NCI-H1694 treated with DMSO at 0.1 percent for 48 hours (cell line): ENCODE data around the gene WLS.

Experiments used
- DNase-seq: peaks from one replicate; lab custom pipeline; 2025; lab: John Stamatoyannopoulos, UW

WLS gene

DNA sequence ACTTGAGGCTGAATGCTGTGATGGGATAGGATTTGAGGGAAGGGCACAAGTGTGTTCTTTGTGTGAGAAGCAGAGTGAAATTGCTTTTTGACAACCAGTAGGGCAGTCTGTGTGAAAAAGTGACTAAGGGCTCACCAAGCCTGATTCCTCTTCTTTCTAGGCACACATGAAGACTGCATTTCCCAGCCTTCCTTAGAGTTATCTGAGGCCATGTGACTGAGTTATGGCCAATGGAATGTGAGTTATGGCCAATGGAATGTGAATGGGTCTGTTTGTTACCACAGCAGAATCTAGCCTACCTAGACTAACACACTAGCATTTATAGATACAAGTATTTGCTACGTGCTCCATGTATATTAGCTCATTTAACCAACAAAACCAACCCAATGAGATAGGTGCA, 146.6 kb downstream of the WLS start:
- DNase-seq, result no peak

DNA sequence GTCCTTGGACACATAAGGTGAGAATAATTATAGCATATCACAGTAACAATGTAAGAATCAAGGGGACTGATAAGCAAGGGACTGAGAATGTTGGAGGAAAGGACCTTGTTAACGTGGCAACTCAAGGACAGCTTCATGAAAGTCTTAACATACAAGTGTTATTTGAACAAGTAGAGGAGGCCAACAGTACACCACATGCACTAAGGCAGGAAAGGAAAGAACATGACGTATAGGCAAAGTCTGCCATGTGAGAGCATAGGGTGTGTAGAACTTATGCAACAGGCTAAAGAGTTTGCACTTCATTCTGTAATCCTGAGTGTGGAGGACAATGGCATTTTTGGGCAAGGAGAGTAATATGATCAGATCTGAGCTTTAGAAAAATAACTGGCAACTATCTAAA, 148.6 kb downstream of the WLS start:
- no peak for DNase-seq

DNA sequence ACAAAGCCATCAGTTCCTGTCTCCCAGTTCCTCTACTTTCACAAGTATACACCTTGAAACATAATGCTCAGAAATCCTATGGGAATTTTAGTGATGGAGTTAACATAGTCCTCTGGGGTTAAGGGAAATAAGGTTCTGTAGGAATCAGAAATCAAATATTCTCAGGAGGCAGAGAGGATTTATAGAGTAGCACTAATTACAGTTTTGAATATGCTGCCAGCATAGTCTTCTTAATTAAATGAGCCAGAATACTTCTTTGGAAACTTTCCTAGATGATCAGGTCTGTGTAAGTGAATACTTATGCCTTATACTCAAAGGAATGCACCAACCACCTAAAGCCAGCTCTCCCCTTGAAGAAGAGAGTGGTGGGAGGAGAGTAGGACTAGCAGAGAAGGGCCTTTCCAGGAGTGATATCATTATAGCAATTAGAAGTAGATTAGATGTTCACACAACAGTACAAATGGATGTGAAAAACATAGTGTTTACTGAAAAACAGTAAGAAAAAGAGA, 150.5 kb downstream of the WLS start:
- no peak for DNase-seq

DNA sequence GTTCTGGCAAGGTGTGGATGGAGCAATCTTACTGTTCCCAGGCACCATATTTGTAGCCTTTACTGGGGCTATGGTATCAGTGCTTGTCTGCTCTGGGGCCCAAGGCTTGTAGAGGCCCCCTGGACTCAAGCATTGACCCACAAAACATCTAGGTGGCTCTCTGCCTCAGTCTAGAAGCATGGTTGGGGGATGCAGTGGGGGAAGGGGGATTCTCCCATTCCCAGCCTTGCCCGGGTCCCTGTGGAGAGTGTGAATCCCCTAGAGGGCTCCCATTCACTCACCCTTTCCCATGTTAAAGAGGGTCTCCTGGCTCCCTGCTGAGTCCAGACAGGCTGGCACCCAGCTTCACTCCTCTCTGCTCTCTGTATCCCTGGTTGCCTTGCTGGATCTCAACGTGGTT, 153.7 kb downstream of the WLS start:
- DNase-seq, result no peak
